Coronary artery (tissue), 2 donors: ENCODE measurements around the gene SH3BP5.

Source experiments
- DNase-seq: peaks from one replicate; pipeline ENCODE4 v3.0.0-alpha.2; 2017; ENCODE audit warnings: low spot score
- H3K27ac ChIP-seq, 2 donors: fragments of 200-600 bp; sonication (generic); one replicate each; pipeline ENCODE4 v1.5.1; 2016 to 2019
- H3K4me3 ChIP-seq: fragments of 200-600 bp; sonication (generic); 2 replicates; pipeline ENCODE4 v1.5.1; 2016; ENCODE audit warnings: mild to moderate bottlenecking, moderate library complexity
- TF ChIP-seq, protein P1 (sequence below): fragments of 200-600 bp; sonication (generic); IDR thresholded peaks from one replicate; pipeline ENCODE4 v1.5.1; 2019; ENCODE audit warnings: antibody characterized with exemption

Gene SH3BP5

DNA sequence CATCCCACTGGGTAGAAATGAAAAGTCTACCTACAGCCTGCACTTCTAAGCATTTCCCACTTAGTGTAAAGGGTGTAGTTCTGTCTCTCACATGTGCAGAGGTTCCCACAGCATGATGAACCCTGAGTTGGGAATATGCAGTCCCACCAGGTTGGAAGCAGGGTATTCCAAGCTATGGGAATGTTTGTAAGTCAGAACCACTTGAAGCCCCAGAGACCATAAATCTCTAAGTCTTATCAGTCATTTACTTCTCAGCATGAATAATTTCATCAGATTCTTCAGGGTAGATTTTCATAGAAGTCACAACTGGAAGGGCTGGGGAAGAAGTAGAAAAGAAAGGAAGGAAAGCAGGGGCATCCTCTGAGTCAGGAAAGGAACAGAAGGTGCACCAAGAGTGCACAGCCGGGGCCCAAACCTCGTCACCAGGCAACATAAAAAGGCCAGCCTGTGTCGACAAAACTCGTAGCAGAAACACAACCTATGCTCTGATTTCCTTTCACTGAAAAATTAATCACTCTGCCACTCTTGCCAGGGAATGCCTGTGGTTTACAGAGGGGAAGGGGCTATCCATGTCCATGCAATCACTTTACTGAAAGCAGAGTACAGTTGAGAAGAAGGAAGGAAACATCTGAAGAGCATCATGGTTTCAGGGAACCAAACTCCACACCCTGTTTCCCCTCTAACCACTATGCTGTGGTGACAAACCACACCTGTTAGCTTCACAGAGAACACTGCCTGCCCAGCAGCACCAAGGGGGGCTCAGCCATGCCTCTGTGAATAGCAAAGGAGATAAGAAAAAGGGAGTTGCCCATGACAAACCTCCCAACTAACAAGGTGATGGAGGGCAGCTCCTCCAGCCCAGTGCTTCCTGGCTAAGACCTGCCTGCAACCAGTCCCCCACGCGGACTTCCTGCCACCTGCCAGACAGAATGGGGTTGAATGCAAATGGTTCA, 40.5 kb downstream of the SH3BP5 start:
- H3K4me3 ChIP-seq = peak overlapping the region; percentile 35
- TF ChIP-seq, protein P1, sequence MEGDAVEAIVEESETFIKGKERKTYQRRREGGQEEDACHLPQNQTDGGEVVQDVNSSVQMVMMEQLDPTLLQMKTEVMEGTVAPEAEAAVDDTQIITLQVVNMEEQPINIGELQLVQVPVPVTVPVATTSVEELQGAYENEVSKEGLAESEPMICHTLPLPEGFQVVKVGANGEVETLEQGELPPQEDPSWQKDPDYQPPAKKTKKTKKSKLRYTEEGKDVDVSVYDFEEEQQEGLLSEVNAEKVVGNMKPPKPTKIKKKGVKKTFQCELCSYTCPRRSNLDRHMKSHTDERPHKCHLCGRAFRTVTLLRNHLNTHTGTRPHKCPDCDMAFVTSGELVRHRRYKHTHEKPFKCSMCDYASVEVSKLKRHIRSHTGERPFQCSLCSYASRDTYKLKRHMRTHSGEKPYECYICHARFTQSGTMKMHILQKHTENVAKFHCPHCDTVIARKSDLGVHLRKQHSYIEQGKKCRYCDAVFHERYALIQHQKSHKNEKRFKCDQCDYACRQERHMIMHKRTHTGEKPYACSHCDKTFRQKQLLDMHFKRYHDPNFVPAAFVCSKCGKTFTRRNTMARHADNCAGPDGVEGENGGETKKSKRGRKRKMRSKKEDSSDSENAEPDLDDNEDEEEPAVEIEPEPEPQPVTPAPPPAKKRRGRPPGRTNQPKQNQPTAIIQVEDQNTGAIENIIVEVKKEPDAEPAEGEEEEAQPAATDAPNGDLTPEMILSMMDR = no peak
- peak overlapping the region; percentile 81 to 85 for H3K27ac ChIP-seq
- DNase-seq = no peak

DNA sequence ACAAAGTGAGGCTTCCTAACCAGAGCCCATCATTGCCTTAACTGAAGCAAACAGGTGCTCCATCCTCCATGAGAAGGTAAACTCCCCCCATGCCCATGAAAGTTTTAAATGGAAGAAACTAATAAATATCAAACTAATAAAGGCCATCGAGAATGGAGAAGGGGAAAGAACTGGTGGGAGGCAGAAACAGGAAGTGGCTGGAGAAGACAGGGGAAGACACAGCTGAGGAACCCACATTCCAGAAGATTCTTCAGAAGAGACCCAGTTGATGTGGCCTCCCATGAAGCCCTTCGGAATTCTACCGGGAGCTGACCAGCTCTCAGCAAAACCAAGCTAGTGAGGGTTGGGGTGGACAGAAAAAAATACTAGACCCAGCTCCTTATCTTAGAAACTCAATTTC, 41.6 kb downstream of the SH3BP5 start:
- Histone ChIP-seq H3K27ac (peak overlapping the region; percentile 81 to 85), H3K4me3 (no peak overlapping the region)
- TF ChIP-seq, protein P1 = no peak
- no peak for DNase-seq

DNA sequence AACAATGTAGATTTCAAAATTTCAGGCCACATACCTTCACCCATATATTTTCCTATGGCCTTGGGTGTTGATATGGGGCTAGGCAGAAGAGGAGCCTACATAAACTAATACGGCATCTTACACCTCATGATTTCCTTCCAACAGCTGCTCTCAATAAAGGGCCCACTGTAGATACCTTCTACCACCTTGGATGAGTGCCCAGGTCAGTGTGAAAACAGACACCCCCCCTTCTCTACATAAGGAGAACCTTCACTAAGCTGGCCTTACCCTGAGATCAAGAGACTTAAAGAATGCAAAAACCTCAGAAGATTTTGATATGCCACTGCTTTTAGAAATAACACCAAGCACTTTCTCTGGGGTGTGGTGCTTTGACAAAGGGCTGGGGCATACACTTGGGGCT, 42.7 kb downstream of the SH3BP5 start:
- TF ChIP-seq, protein P1 = no peak
- Histone ChIP-seq H3K27ac (peak overlapping the region; percentile 25 to 85), H3K4me3 (no peak overlapping the region)
- DNase-seq = no peak

DNA sequence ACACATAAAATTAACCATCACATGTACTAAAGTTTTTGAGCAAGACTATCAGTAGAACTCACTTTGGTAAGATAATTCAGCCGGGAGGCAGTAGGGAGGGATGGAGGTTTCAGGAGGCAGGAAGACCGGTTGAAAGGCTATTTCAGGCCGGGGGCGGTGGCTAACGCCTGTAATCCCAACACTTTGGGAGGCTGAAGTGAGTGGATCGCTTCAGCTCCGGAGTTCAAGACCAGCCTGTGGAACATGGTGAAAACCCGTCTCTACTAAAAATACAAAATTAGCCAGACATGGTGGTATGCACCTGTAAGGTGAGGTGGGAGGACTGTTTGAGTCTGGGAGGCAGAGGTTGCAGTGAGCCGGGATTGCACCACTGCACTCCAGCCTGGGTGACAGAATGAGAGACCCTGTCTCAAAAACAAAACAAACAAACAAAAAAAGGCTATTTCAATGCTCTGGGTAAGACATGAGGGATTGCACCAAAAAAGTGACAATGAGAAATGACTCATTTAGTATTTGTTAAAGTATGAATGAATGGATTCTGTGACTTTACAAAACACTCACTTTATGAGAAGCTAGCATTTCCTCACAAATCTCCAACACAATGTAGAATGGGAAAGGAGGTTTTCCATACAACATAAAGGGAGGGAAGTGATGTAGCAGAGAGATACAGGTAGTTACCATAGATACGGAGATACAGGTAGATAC, 43.9 kb downstream of the SH3BP5 start:
- TF ChIP-seq, protein P1 = no peak
- peak overlapping the region; percentile 31 to 85 for H3K27ac ChIP-seq
- DNase-seq = no peak
- no peak overlapping the region for H3K4me3 ChIP-seq

DNA sequence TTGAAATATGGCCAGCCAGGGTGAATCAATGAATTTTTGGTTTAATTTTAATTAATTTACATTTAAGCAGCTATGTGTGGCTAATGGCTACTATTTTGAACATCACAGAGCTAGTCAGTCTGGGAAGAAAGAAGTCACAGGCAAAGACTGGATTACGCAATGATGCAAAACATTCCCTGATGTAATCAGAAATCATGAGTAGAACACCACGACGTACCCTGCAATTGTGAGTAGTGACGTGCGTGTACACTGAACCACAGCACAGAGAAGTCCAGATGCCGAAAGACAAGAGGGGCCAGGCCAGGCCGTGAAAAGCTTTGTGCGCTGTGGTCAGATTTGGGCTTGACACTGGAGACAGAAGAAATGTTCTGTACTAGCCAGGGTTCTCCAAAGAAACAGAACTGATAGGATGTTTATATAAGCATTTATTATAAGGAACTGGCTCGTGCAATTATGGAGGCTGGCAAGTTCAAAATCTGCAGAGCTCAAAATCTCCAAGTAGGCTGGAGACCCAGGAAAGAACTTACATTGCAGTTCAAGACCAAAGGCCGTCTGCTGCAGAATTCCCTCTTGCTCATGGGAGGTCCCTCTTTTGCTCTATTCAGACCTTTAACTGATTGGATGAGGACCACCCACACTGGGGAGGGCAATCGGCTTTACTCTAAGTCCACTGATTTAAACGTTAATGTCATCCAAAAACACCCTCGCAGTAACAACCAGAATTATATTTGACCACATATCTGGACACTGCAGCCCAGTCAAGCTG, 44.6 kb downstream of the SH3BP5 start:
- H3K27ac ChIP-seq = peak overlapping the region; percentile 45 to 85
- TF ChIP-seq, protein P1 = no peak
- peak; percentile 88 for DNase-seq
- H3K4me3 ChIP-seq = no peak overlapping the region

DNA sequence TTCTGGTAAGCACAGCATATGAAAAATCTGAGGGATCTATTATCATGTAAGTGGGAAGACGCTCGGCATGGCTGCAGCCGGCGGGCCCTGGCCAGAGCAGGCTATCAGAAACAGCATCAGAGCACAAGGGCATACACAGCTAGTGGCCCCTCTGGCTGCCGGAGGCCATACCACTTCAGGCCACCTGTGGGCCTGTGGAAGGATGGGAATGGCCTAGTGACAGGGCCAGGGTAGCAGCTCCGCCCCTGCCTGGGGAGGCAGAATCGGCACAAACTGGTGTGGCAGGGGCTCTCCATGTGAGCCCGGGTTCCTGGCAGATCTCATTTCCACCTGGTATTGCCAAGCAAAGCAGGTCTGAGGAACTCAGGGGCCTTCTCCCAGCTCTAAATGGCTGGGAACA, 46.4 kb downstream of the SH3BP5 start:
- no peak for DNase-seq
- H3K27ac ChIP-seq = no peak overlapping the region
- H3K4me3 ChIP-seq = no peak overlapping the region
- TF ChIP-seq, protein P1 = no peak
